ENCODE measurements around the gene DNAH12.
"Not testable (repeated sequence)": the region's sequence is repeated elsewhere in the genome, so short reads cannot be mapped to it uniquely, and the experiment has no call there.

Gene DNAH12

GRCh38 chr3:57309769-57310360 is 234.3 kb downstream of the DNAH12 start:
- DNase-seq (ENCODE audit: low read depth): no peak

- not testable (repeated sequence) for DNase-seq (ENCODE audit: low read depth)
Measured at GRCh38 chr3:57303520-57303919, 240.6 kb downstream of the DNAH12 start.

DNA sequence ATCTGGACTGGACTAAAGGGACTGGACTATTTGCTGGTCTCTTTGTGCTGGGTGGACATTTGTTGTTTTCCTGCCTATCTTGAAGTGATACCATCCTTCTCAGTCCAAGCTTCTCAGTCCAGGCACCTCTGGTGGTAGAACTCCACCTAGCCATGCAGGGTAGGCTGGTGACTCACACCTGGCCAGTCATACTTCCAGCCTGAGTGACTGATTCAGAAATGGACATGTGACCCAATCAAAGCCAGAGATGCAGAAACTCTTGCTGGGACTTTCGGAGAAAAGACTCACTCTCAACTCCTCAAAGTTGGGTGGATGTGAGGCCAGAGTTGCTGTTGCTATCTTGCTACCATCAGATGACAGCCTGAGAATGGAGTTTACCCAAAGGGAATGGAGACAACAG is 246.1 kb downstream of the DNAH12 start:
- DNase-seq (ENCODE audit: low read depth): no peak

- DNase-seq (ENCODE audit: low read depth): no peak
Measured at GRCh38 chr3:57292897-57293526, 251.1 kb downstream of the DNAH12 start.

- DNase-seq (ENCODE audit: low read depth): no peak
Measured at GRCh38 chr3:57292159-57292896, 251.8 kb downstream of the DNAH12 start, which contains the start of gene ASB14. ASB14 (minus strand) TSS chr3:57292685; CDS start chr3:57292033, 652 bp downstream.

GRCh38 chr3:57288403-57288802 is 255.7 kb downstream of the DNAH12 start:
- DNase-seq (ENCODE audit: low read depth): no peak

DNA sequence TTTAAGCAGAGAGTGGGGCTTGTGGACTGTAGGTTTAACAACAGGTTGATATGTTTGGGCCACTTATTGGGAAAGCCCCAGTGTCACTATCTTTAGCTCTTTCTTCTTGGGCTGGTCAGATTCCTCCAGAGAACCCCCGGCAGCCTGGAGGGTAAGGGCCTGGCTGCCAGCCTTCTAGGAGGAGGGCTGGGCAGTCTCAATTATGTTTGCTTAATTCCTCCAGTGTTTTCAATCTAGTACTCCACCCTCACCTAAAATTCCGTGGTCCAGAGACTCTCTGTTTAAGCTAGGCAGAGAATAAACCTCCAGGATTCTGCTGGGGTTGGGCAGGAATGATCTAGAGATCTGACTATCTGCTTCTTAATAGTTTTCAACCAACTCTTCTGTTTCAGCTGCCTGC is 256.9 kb downstream of the DNAH12 start:
- no peak for DNase-seq (ENCODE audit: low read depth)

DNA sequence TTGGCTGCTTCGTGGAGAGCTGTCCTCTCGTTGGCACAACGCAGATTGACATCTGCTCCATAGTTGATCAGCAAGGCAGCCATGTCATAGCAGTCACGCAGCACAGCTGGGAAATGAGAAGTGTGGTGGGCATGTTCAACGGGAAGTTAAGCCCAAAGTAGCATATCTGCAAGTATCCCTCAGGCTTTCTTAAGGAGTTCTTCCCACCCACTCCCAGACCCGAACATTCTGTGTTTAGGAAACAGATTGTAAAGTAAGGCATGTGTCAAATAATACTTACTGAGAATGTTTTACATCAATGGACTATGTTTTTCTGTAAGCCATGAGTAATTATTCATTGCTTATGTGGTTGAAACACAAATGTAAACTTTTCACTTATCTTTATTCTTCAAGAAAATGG is 260.8 kb downstream of the DNAH12 start:
- no peak for DNase-seq (ENCODE audit: low read depth)

GRCh38 chr3:57281715-57282114 is 262.4 kb downstream of the DNAH12 start:
- no peak for DNase-seq (ENCODE audit: low read depth)

GRCh38 chr3:57279685-57280084 is 264.5 kb downstream of the DNAH12 start:
- no peak for DNase-seq (ENCODE audit: low read depth)

- no peak for DNase-seq (ENCODE audit: low read depth)
Measured at GRCh38 chr3:57278237-57278636, 265.9 kb downstream of the DNAH12 start.

DNA sequence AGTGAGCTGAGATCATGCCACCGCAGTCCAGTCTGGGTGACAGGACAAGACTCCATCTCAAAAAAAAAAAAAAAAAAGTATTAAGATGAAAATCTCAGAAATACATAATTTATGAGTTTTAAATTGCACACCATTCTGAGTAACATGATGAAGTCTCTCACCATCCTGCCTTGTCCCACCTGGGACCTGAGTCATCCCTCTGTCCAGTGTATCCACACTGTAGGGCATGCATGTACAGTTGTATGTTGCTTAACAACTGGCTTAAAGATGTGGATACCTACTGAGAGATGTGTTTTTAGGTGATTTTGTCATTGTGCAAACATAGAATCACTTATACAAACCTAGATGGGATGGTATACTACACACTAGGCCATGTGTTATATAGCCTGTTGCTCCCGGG is 268.8 kb downstream of the DNAH12 start:
- DNase-seq (ENCODE audit: low read depth): no peak

- DNase-seq (ENCODE audit: low read depth): no peak
Measured at GRCh38 chr3:57274845-57275244, 269.3 kb downstream of the DNAH12 start.

- DNase-seq (ENCODE audit: low read depth): no peak
Measured at GRCh38 chr3:57268416-57268815, 275.7 kb downstream of the DNAH12 start.

DNA sequence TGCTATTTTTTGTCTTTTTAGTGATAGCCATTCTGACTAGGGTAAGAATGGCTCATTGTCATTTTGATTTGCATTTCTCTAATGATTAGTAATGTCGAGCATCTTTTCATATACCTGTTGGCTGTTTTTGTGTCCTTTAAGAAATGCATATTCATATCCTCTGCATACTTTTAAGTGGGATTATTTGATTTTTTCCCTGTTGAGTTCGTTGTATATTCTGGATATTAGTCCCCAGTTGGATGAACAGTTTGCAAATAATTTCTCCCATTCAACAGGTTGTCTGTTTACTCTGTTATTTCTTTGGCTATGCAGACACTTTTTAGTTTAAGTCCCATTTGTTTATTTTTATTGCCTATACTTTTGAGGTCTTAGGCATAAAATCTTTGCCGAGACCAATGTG is 282.2 kb downstream of the DNAH12 start:
- DNase-seq (ENCODE audit: low read depth): no peak

GRCh38 chr3:57261119-57261518 is 283.0 kb downstream of the DNAH12 start:
- DNase-seq (ENCODE audit: low read depth): no peak

DNA sequence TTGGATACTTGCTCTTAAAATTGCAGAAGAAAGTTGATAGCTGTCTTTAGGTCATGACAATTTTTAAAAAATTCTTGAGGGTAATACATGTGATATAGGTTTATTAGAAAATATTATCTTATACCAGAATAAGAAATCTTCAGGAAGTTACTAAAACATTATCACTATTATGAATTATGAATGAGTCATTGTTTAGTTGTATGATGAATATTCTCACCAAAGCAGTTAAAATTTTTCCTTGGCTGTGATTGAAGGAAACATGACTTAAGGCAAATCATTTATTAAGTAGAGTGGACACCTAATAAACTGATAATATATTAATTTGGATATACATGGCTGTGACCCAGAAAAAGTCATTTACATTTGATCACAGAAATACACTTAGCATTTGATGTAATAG is 286.5 kb downstream of the DNAH12 start:
- no peak for DNase-seq (ENCODE audit: low read depth)

- DNase-seq (ENCODE audit: low read depth): no peak
Measured at GRCh38 chr3:57256844-57257243, 287.3 kb downstream of the DNAH12 start.

GRCh38 chr3:57252404-57252803 is 291.7 kb downstream of the DNAH12 start:
- no peak for DNase-seq (ENCODE audit: low read depth)

- DNase-seq (ENCODE audit: low read depth): no peak
Measured at GRCh38 chr3:57244946-57245345, 299.2 kb downstream of the DNAH12 start.

All from GM04504 (cell line).